Hepatocyte (in vitro differentiated cells): Measurements from ENCODE around the gene PPFIA4.

Source experiments
- EZH2phosphoT487 ChIP-seq: fragments of 200-600 bp; sonication (generic); IDR thresholded peaks from one replicate; pipeline ENCODE4 v1.6.1; 2018; ENCODE audit warnings: antibody characterized with exemption, mild to moderate bottlenecking, low read depth, moderate library complexity; ENCODE audit not compliant: unreplicated experiment, severe bottlenecking
- TF ChIP-seq, protein P1 (sequence below): fragments of 200-600 bp; sonication (generic); IDR thresholded peaks from 2 replicates; pipeline ENCODE4 v1.5.1; 2016; ENCODE audit warnings: antibody characterized with exemption, mild to moderate bottlenecking; ENCODE audit not compliant: poor library complexity

DNA sequence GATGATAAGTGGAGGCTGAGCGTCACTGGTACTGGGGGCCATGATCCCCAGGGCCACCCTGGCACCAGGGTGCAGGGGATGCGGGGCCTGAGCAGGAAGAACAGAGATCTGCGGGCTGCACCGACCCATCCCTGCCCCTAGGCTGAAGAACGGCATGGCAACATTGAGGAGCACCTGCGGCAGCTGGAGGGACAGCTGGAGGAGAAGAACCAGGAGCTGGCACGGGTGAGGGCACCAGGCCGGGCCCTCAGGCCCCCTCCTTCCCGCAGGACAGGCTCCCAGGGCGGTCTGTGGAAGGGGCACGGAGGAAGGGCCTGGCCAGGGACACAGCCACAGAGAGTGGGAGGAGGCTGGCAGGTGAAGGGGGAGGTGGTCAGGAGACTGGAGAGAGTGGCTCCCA lies 21.8 kb downstream of the PPFIA4 start:
- TF ChIP-seq, protein P1, sequence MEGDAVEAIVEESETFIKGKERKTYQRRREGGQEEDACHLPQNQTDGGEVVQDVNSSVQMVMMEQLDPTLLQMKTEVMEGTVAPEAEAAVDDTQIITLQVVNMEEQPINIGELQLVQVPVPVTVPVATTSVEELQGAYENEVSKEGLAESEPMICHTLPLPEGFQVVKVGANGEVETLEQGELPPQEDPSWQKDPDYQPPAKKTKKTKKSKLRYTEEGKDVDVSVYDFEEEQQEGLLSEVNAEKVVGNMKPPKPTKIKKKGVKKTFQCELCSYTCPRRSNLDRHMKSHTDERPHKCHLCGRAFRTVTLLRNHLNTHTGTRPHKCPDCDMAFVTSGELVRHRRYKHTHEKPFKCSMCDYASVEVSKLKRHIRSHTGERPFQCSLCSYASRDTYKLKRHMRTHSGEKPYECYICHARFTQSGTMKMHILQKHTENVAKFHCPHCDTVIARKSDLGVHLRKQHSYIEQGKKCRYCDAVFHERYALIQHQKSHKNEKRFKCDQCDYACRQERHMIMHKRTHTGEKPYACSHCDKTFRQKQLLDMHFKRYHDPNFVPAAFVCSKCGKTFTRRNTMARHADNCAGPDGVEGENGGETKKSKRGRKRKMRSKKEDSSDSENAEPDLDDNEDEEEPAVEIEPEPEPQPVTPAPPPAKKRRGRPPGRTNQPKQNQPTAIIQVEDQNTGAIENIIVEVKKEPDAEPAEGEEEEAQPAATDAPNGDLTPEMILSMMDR, result no peak
- TF ChIP-seq EZH2phosphoT487, result no peak
